GM12878 (cell line): ENCODE data around the gene LRSAM1. TPM values are rescaled to one million over a fixed set of nuclear protein-coding genes. Genes with fewer than 3 reads are reported as not detected.

Experiments
- ATAC-seq: fragments of 200-7000 bp; cut with Tn5 transposase; 3 replicates; pipeline ENCODE4 v1.9.1; 2020; ENCODE audit warnings: mild to moderate bottlenecking, moderate library complexity
- BruUV-seq: library from RNA; stranded (reverse); fragments of 400-500 nt; replicated peaks from 2 replicates; lab custom pipeline; 2021; lab: Mats Ljungman, UMichigan
- CTCF ChIA-PET: fragments of 300-600 bp; sonication (Branson Sonifier 250); formaldehyde crosslinking; extraction: SDS; loops from one replicate; lab custom pipeline; 2021; ENCODE audit warnings: inconsistent platforms; lab: Yijun Ruan, JAX
- POLR2A ChIA-PET: fragments of 350-600 bp; formaldehyde crosslinking; extraction: SDS; loops from one replicate; lab custom pipeline; 2021; ENCODE audit warnings: inconsistent platforms; lab: Charles Lee
- RAD21 ChIA-PET: fragments of 300-600 bp; sonication (Branson Sonifier 250); formaldehyde crosslinking; loops from one replicate; lab custom pipeline; 2023; ENCODE audit warnings: antibody characterized with exemption; ENCODE audit not compliant: unreplicated experiment; lab: Charles Lee
- SMC1A ChIA-PET: fragments of 300-600 bp; sonication (Branson Sonifier 250); formaldehyde crosslinking; loops from one replicate; lab custom pipeline; 2023; ENCODE audit not compliant: unreplicated experiment, uncharacterized antibody; lab: Charles Lee
- DNase-seq: peaks from one replicate; pipeline ENCODE4 v3.0.0-alpha.2; 2011; ENCODE audit warnings: low read depth, low spot score
- FAIRE-seq: peaks from 3 replicates; lab custom pipeline; 2011; peaks lifted over from hg19 to GRCh38; lab: Jason Lieb, UNC
- H2AFZ ChIP-seq: 2 replicates; pipeline ENCODE4 v1.6.0; 2011; ENCODE audit warnings: low read depth, low read length, control low read depth; ENCODE audit not compliant: control insufficient read depth
- H3K27ac ChIP-seq: 2 replicates; pipeline ENCODE4 v1.5.1; 2011; ENCODE audit warnings: control low read depth; ENCODE audit not compliant: control insufficient read depth, insufficient read depth
- H3K27me3 ChIP-seq, 2 experiments: replicated peaks in 1 of 2; 2 replicates each; pipeline versions ENCODE4 v1.6.0 to v1.6.1; 2011; ENCODE audit warnings: low read length in 1 of 2; ENCODE audit not compliant: control insufficient read depth in 2 of 2, insufficient read depth in 2 of 2
- H3K36me3 ChIP-seq, 2 experiments: 2 replicates each; pipeline ENCODE4 v1.5.1; 2011; ENCODE audit warnings: low read length in 1 of 2; ENCODE audit not compliant: control insufficient read depth in 2 of 2, insufficient read depth in 2 of 2
- H3K4me1 ChIP-seq: 2 replicates; pipeline ENCODE4 v1.6.1; 2011; ENCODE audit warnings: mild to moderate bottlenecking, low read length, moderate library complexity, mixed read lengths; ENCODE audit not compliant: control insufficient read depth, insufficient read depth
- H3K4me2 ChIP-seq: 2 replicates; pipeline ENCODE4 v1.6.0; 2011; ENCODE audit warnings: control low read depth; ENCODE audit not compliant: control insufficient read depth, insufficient read depth
- H3K4me3 ChIP-seq: fragments of 200-600 bp; sonication (generic); 2 replicates; pipeline ENCODE4 v1.5.1; 2016
- H3K79me2 ChIP-seq: 2 replicates; pipeline ENCODE4 v1.6.0; 2011; ENCODE audit warnings: low read length; ENCODE audit not compliant: control insufficient read depth, insufficient read depth
- H3K9ac ChIP-seq: 2 replicates; pipeline ENCODE4 v1.8.0; 2011; ENCODE audit warnings: low read length, control low read depth, mixed read lengths; ENCODE audit not compliant: control insufficient read depth, insufficient read depth
- H3K9me3 ChIP-seq: replicated peaks from 3 replicates; pipeline ENCODE4 v1.5.1; 2011; ENCODE audit warnings: mild to moderate bottlenecking, low read length; ENCODE audit not compliant: control insufficient read depth, insufficient read depth
- H4K20me1 ChIP-seq: 2 replicates; pipeline ENCODE4 v1.6.0; 2011; ENCODE audit not compliant: control insufficient read depth, insufficient read depth
- GATAD2B ChIP-seq: fragments of 450-650 bp; conservative IDR thresholded peaks from 2 replicates; pipeline ENCODE4 v1.6.1; 2017; ENCODE audit warnings: low read depth, mild to moderate bottlenecking, moderate library complexity
- SIN3A ChIP-seq: IDR thresholded peaks from 2 replicates; pipeline ENCODE4 v1.6.1; 2012; ENCODE audit warnings: low read depth, low read length, improper control_type of control experiment
- ZSCAN29 ChIP-seq: fragments of 450-650 bp; IDR thresholded peaks from 2 replicates; pipeline ENCODE4 v1.6.1; 2017; ENCODE audit warnings: mild to moderate bottlenecking, moderate library complexity
- WGBS: methylation state at CpG from one replicate; pipeline ENCODE4 v1.1.6; 2016; ENCODE audit warnings: low lambda C conversion rate; ENCODE audit not compliant: insufficient replicate concordance, insufficient coverage; ENCODE audit errors: missing lambda C conversion rate; 5-methylcytosine and 5-hydroxymethylcytosine counted together
- in situ Hi-C: fragments of 300-500 bp; cut with MboI; formaldehyde crosslinking; loops from 9 replicates; pipeline ENCODE4 v1.14.3; 2018; ENCODE audit warnings: mixed read lengths
- intact Hi-C: fragments of 100-400 bp; cut with micrococcal nuclease; formaldehyde crosslinking; loops from one replicate; pipeline ENCODE4 v1.14.2; 2022; ENCODE audit not compliant: unreplicated experiment
- polyA plus RNA-seq, 11 experiments: library from polyadenylated mRNA; depleted of rRNA in 4 of 11; unstranded in 6 of 11; stranded (reverse) in 5 of 11; fragments of >200 nt; fragmentation: Nextera tagmentation in 4 of 11; fragmentation: Illumina TruSeq in 1 of 11; extraction: Ambion mirVana in 4 of 11; extraction: Trizol in 1 of 11; gene quantifications; 1 replicate in 1 of 11; 2 replicates in 10 of 11; pipeline versions ENCODE4 v1.2.1 to v1.2.3, GENCODE V29; 2011 to 2016; ENCODE audit warnings: inconsistent platforms in 2 of 11, missing spikeins in 2 of 11, low read depth in 1 of 11
- total RNA-seq, 4 experiments: library from RNA; depleted of rRNA in 3 of 4; stranded (reverse); fragments of >200 nt in 3 of 4; fragmentation: Illumina TruSeq in 1 of 4; extraction: Trizol in 1 of 4; gene quantifications; 2 replicates each; pipeline versions ENCODE4 v1.2.1 to v1.2.3, GENCODE V29; 2013 to 2021
- TF ChIP-seq, protein P1 (sequence below): fragments of 450-650 bp; IDR thresholded peaks from 2 replicates; pipeline ENCODE4 v1.6.1; 2018; ENCODE audit warnings: mild to moderate bottlenecking, low read depth, moderate library complexity; ENCODE audit not compliant: partially characterized antibody
- TF ChIP-seq, protein P2 (sequence below): IDR thresholded peaks from 2 replicates; pipeline ENCODE4 v1.6.1; 2011; ENCODE audit warnings: borderline replicate concordance, low read depth, mild to moderate bottlenecking, moderate library complexity, mixed read lengths, low read length; ENCODE audit not compliant: insufficient read depth; ENCODE audit errors: extremely low read length
- TF ChIP-seq, protein P3 (sequence below): IDR thresholded peaks from 2 replicates; pipeline ENCODE4 v1.6.1; 2012; ENCODE audit warnings: mild to moderate bottlenecking, low read depth, low read length

Gene LRSAM1
- total and polyA plus RNA-seq, 10 of the 15 experiments (the other 5 are each of a cell fraction or from before 2014, with no cell fraction given) = 0.14 to 23.4 (median 11.7) TPM

DNA sequence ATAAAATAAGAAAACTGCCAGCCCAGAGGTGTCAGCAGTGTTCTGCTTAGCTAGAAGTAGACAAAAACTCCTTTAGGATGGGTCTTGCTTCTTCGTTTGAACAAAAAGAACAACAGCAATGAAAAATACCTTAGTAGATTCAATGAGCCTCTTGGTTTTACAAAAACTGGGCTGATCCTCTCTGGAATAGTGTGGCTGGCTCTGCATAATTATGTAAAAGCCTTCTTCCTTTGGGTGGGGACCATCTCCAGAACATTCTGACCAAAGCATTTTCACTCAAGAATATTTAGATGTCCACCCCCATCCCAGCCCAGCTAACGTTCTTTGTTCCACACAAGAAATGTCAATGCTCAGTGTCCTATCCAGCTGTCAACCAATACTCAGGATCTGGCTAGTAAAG lies 63.2 kb downstream of the LRSAM1 start (continued):
- TF ChIP-seq, protein P1, sequence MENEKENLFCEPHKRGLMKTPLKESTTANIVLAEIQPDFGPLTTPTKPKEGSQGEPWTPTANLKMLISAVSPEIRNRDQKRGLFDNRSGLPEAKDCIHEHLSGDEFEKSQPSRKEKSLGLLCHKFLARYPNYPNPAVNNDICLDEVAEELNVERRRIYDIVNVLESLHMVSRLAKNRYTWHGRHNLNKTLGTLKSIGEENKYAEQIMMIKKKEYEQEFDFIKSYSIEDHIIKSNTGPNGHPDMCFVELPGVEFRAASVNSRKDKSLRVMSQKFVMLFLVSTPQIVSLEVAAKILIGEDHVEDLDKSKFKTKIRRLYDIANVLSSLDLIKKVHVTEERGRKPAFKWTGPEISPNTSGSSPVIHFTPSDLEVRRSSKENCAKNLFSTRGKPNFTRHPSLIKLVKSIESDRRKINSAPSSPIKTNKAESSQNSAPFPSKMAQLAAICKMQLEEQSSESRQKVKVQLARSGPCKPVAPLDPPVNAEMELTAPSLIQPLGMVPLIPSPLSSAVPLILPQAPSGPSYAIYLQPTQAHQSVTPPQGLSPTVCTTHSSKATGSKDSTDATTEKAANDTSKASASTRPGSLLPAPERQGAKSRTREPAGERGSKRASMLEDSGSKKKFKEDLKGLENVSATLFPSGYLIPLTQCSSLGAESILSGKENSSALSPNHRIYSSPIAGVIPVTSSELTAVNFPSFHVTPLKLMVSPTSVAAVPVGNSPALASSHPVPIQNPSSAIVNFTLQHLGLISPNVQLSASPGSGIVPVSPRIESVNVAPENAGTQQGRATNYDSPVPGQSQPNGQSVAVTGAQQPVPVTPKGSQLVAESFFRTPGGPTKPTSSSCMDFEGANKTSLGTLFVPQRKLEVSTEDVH = no peak
- TF ChIP-seq GATAD2B = no peak
- TF ChIP-seq, protein P2, sequence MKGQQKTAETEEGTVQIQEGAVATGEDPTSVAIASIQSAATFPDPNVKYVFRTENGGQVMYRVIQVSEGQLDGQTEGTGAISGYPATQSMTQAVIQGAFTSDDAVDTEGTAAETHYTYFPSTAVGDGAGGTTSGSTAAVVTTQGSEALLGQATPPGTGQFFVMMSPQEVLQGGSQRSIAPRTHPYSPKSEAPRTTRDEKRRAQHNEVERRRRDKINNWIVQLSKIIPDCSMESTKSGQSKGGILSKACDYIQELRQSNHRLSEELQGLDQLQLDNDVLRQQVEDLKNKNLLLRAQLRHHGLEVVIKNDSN = no peak

DNA sequence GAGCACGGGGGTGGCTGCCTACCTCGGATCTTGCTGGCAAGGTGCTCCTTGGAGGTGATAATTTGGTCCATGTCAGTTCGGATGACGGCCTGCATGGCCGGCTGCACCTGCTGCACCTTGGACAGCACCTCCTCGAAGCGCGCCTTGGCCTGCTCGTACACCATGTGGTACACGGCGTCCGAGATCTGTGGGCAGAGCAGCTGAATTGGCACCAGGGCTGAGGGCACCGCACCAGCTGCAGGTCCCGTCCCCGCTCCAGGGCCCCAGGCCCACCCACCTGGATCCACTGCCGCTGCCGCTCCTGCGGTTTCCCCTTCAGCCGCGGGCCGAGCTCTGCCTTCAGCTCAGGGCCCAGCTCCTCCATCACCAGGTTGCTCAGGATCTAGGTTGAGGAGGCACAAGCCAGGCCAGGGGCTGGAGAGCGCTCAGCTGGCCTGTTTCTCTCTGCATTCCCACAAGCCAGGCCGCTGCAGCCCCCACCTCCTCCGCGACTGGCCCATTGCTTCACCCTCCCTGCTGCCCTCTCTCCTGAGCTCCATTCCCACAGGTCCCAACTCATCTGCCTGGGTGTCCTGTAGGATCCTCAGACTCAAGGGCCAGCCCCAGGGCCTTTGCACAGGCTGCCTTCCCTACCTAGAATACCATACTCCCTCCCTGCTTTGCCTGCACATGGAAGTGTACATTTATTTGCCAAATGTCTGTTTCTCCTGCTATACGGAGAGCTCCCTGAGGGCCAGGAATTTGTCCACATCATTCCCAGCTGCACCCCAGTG lies 65.7 kb downstream of the LRSAM1 start:
- ChIA-PET CTCF (interaction anchor here (0.9 to 1.5 kb wide), 3 partner anchors 9 to 68 kb away, joined by 4 to 5 read pairs (median 4); no protein-coding TSS in a partner anchor), SMC1A (interaction anchor here (1.4 kb wide), 1 partner anchor 22 kb away, joined by 4 read pairs; no protein-coding TSS in a partner anchor), RAD21 (no interaction called here), POLR2A (no interaction called here)
- no peak for FAIRE-seq
- H3K4me2 ChIP-seq = no peak overlapping the region
- H2AFZ ChIP-seq = no peak overlapping the region
- WGBS = 79% methylated on average over 26 of the region's 26 CpGs
- no peak for ATAC-seq
- H3K79me2 ChIP-seq = no peaks in the 10 kb centered on the region
- no peaks in the 10 kb centered on the region for H3K36me3 ChIP-seq
- H3K9me3 ChIP-seq = no peaks in the 10 kb centered on the region
- no peak overlapping the region for H3K9ac ChIP-seq
- H3K4me1 ChIP-seq = peaks cover 13% of the 10 kb centered on the region
- intact Hi-C loops (no loop called here), in situ Hi-C loops (no loop called here)
- H3K27ac ChIP-seq = no peak overlapping the region
- DNase-seq = no peak
- TF ChIP-seq SIN3A (no peak), ZSCAN29 (no peak)
- TF ChIP-seq, protein P3, sequence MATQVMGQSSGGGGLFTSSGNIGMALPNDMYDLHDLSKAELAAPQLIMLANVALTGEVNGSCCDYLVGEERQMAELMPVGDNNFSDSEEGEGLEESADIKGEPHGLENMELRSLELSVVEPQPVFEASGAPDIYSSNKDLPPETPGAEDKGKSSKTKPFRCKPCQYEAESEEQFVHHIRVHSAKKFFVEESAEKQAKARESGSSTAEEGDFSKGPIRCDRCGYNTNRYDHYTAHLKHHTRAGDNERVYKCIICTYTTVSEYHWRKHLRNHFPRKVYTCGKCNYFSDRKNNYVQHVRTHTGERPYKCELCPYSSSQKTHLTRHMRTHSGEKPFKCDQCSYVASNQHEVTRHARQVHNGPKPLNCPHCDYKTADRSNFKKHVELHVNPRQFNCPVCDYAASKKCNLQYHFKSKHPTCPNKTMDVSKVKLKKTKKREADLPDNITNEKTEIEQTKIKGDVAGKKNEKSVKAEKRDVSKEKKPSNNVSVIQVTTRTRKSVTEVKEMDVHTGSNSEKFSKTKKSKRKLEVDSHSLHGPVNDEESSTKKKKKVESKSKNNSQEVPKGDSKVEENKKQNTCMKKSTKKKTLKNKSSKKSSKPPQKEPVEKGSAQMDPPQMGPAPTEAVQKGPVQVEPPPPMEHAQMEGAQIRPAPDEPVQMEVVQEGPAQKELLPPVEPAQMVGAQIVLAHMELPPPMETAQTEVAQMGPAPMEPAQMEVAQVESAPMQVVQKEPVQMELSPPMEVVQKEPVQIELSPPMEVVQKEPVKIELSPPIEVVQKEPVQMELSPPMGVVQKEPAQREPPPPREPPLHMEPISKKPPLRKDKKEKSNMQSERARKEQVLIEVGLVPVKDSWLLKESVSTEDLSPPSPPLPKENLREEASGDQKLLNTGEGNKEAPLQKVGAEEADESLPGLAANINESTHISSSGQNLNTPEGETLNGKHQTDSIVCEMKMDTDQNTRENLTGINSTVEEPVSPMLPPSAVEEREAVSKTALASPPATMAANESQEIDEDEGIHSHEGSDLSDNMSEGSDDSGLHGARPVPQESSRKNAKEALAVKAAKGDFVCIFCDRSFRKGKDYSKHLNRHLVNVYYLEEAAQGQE = peak; percentile 22; the same call in 1 of the 2 replicates
- H4K20me1 ChIP-seq = no peaks in the 10 kb centered on the region
- no TSS peak for BruUV-seq
- H3K27me3 ChIP-seq = no peaks in the 10 kb centered on the region
- H3K4me3 ChIP-seq = no peak overlapping the region
